OCI-LY7 (cell line): ENCODE data around the gene REPIN1. TPM values are rescaled to one million over a fixed set of nuclear protein-coding genes. Genes with fewer than 3 reads are reported as not detected.

ENCODE experiments used
- BruUV-seq: library from RNA; stranded (reverse); fragments of 400-500 nt; replicated peaks from 2 replicates; lab custom pipeline; 2021; lab: Mats Ljungman, UMichigan
- CTCF ChIA-PET: fragments of 300-600 bp; sonication (Branson Sonifier 250); formaldehyde crosslinking; loops from one replicate; lab custom pipeline; 2022; ENCODE audit warnings: antibody characterized with exemption; ENCODE audit not compliant: unreplicated experiment; lab: Charles Lee
- POLR2A ChIA-PET: fragments of 300-600 bp; sonication (Branson Sonifier 250); formaldehyde crosslinking; loops from one replicate; lab custom pipeline; 2022; ENCODE audit warnings: antibody characterized with exemption; lab: Charles Lee
- DNase-seq: peaks from one replicate; pipeline ENCODE4 v3.0.0-alpha.2; 2015; ENCODE audit warnings: low spot score
- H2AFZ ChIP-seq: fragments of 200-600 bp; sonication (generic), shearing (Covaris generic); 2 replicates; pipeline ENCODE4 v1.6.1; 2014; ENCODE audit warnings: mild to moderate bottlenecking, antibody characterized with exemption, low read length, moderate library complexity
- H3K27ac ChIP-seq: fragments of 200-600 bp; sonication (generic); 2 replicates; pipeline ENCODE4 v1.5.1; 2014; ENCODE audit warnings: mixed run types, low read depth, mild to moderate bottlenecking, moderate library complexity, low read length, inconsistent platforms; ENCODE audit not compliant: poor library complexity, severe bottlenecking
- H3K36me3 ChIP-seq: fragments of 200-600 bp; sonication (generic); 2 replicates; pipeline ENCODE4 v1.6.1; 2014; ENCODE audit warnings: mild to moderate bottlenecking, antibody characterized with exemption, low read length, moderate library complexity, mixed read lengths; ENCODE audit not compliant: insufficient read depth
- H3K4me1 ChIP-seq: fragments of 200-600 bp; sonication (generic); 2 replicates; pipeline ENCODE4 v1.5.1; 2014; ENCODE audit warnings: mild to moderate bottlenecking, low read length; ENCODE audit not compliant: insufficient read depth, poor library complexity, severe bottlenecking
- H3K4me2 ChIP-seq: fragments of 200-600 bp; sonication (generic); 2 replicates; pipeline ENCODE4 v1.6.1; 2014; ENCODE audit warnings: mild to moderate bottlenecking, low read length
- H3K4me3 ChIP-seq: fragments of 200-600 bp; sonication (generic); 2 replicates; pipeline ENCODE4 v1.5.1; 2014; ENCODE audit warnings: mild to moderate bottlenecking, low read depth, low read length; ENCODE audit not compliant: poor library complexity, severe bottlenecking
- H3K79me2 ChIP-seq: fragments of 200-600 bp; sonication (generic); 2 replicates; pipeline ENCODE4 v1.6.1; 2016; ENCODE audit warnings: low read depth, mild to moderate bottlenecking, low read length, moderate library complexity, mixed read lengths; ENCODE audit not compliant: insufficient read depth
- H3K9me2 ChIP-seq: fragments of 200-600 bp; sonication (generic); 2 replicates; pipeline ENCODE4 v1.6.1; 2016; ENCODE audit warnings: mild to moderate bottlenecking, low read length, mixed read lengths; ENCODE audit not compliant: insufficient read depth
- H3K9me3 ChIP-seq: fragments of 200-600 bp; sonication (generic); 2 replicates; pipeline ENCODE4 v1.6.1; 2014; ENCODE audit warnings: mild to moderate bottlenecking, mixed run types, low read length, mixed read lengths
- H4K20me1 ChIP-seq: fragments of 200-600 bp; sonication (generic); 2 replicates; pipeline ENCODE4 v1.6.1; 2014; ENCODE audit warnings: mild to moderate bottlenecking, antibody characterized with exemption, low read length, moderate library complexity, mixed read lengths; ENCODE audit not compliant: insufficient read depth
- EZH2phosphoT487 ChIP-seq: fragments of 200-600 bp; sonication (generic); IDR thresholded peaks from 2 replicates; pipeline ENCODE4 v1.6.1; 2018; ENCODE audit warnings: low read depth, borderline replicate concordance, mild to moderate bottlenecking, mixed run types, antibody characterized with exemption, low read length, moderate library complexity, mixed read lengths
- intact Hi-C: fragments of 100-400 bp; cut with micrococcal nuclease; formaldehyde crosslinking; loops from one replicate; pipeline ENCODE4 v1.10.0; 2022; ENCODE audit not compliant: unreplicated experiment
- total RNA-seq, 2 experiments: library from RNA; depleted of rRNA in 1 of 2; stranded (reverse); fragments of >200 nt in 1 of 2; shearing (Covaris generic) in 1 of 2; gene quantifications; 2 replicates each; pipeline ENCODE4 v1.2.3, GENCODE V29; 2014 to 2022
- TF ChIP-seq, protein P1 (sequence below): fragments of 200-600 bp; sonication (generic); conservative IDR thresholded peaks from 2 replicates; pipeline ENCODE4 v1.5.1; 2014; ENCODE audit warnings: mild to moderate bottlenecking, antibody characterized with exemption, low read length, moderate library complexity, mixed read lengths

Gene REPIN1
- total RNA-seq, 2 experiments from 2014 or later: 19.0 to 46.2 TPM

DNA sequence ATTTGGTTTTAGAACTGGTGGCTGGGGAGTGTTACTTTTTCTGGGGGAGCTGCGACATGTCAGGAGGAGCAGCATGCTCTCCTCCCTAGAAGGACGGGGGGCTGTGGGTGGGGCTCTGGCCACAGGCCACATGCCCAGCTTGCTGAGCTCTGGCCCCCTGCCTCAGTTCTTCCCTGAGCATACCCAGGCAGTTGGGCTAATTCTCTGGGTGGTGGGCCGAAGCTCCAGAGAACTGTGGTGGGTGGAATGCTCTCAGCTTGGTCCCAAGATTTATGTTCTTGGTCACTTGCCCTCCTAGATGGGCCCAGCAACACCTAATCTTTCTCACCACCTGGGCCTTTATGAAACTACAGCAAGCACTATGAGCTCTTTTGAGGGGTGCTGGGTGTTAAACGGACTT is 5.4 kb downstream of the REPIN1 start:
- H3K9me2 ChIP-seq: no peaks in the 10 kb centered on the region
- intact Hi-C loops: loop anchor here (10.0 kb wide), 2 partner anchors 509 to 601 kb away; partner anchors contain the start of gene KCNH2
- H3K9me3 ChIP-seq: no peaks in the 10 kb centered on the region
- no peaks in the 10 kb centered on the region for H4K20me1 ChIP-seq
- H2AFZ ChIP-seq: no peak overlapping the region
- 0 out of 2 replicates have a peak overlapping the region, but pooled peaks have one; percentile 18 for H3K4me2 ChIP-seq
- TF ChIP-seq EZH2phosphoT487: no peak
- TF ChIP-seq, protein P1, sequence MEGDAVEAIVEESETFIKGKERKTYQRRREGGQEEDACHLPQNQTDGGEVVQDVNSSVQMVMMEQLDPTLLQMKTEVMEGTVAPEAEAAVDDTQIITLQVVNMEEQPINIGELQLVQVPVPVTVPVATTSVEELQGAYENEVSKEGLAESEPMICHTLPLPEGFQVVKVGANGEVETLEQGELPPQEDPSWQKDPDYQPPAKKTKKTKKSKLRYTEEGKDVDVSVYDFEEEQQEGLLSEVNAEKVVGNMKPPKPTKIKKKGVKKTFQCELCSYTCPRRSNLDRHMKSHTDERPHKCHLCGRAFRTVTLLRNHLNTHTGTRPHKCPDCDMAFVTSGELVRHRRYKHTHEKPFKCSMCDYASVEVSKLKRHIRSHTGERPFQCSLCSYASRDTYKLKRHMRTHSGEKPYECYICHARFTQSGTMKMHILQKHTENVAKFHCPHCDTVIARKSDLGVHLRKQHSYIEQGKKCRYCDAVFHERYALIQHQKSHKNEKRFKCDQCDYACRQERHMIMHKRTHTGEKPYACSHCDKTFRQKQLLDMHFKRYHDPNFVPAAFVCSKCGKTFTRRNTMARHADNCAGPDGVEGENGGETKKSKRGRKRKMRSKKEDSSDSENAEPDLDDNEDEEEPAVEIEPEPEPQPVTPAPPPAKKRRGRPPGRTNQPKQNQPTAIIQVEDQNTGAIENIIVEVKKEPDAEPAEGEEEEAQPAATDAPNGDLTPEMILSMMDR: no peak
- H3K27ac ChIP-seq: no peak overlapping the region
- H3K4me1 ChIP-seq: peaks cover 61% of the 10 kb centered on the region
- no peaks in the 10 kb centered on the region for H3K36me3 ChIP-seq
- DNase-seq: no peak
- ChIA-PET POLR2A (interaction anchor here (0.7 to 2.8 kb wide), 3 partner anchors 8 to 567 kb away, joined by 3 to 10 read pairs (median 6); a partner anchor contains a TSS), CTCF (no interaction called here)
- H3K79me2 ChIP-seq: no peaks in the 10 kb centered on the region
- H3K4me3 ChIP-seq: no peak overlapping the region
- BruUV-seq: no TSS peak

DNA sequence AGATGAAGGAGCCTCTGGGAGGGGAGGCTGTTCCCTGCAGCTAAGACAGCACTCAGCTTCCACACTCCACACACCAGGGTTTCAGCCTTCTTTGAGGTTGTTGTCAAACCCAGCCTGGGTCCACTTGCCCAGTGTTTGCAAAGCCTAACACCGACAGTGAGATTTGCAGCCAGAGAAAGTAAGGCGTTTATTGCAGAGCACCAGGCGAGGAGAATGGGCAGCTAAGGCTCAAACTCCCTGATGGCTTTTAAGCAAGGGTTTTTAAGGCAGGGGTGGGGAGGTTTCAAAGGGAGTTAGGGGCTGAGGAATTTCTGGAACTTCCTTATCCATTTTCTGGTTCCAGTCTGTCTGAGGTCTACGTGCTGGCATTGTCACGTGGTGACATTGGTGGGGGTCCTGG is 5.8 kb downstream of the REPIN1 start:
- no peaks in the 10 kb centered on the region for H3K36me3 ChIP-seq
- DNase-seq: no peak
- no peaks in the 10 kb centered on the region for H3K9me3 ChIP-seq
- ChIA-PET POLR2A (interaction anchor here (0.7 to 2.8 kb wide), 3 partner anchors 9 to 568 kb away, joined by 3 to 10 read pairs (median 6); a partner anchor contains a TSS), CTCF (no interaction called here)
- no peak overlapping the region for H3K4me2 ChIP-seq
- no peaks in the 10 kb centered on the region for H4K20me1 ChIP-seq
- H3K9me2 ChIP-seq: no peaks in the 10 kb centered on the region
- BruUV-seq: no TSS peak
- H3K4me3 ChIP-seq: no peak overlapping the region
- no peak overlapping the region for H2AFZ ChIP-seq
- H3K79me2 ChIP-seq: no peaks in the 10 kb centered on the region
- intact Hi-C loops: loop anchor here (10.0 kb wide), 2 partner anchors 510 to 600 kb away; partner anchors contain the start of gene KCNH2
- H3K27ac ChIP-seq: no peak overlapping the region
- TF ChIP-seq EZH2phosphoT487: no peak
- TF ChIP-seq, protein P1: no peak
- H3K4me1 ChIP-seq: peaks cover 56% of the 10 kb centered on the region
